Esophagus muscularis mucosa (tissue), 3 donors: ENCODE results near the gene ARL4C.

Experiments used
- POLR2A ChIP-seq: fragments of 450-650 bp; IDR thresholded peaks from one replicate; pipeline ENCODE4 v1.6.1; 2017; ENCODE audit warnings: antibody characterized with exemption, moderate library complexity, mild to moderate bottlenecking, low read depth
- TF ChIP-seq, protein P1 (sequence below), 3 experiments: fragments of 200-600 bp in 2 of 3; fragments of 450-650 bp in 1 of 3; sonication (generic) in 2 of 3; IDR thresholded peaks; one replicate each; pipeline ENCODE4 v1.5.1; 2017 to 2019; ENCODE audit warnings: antibody characterized with exemption in 3 of 3, mild to moderate bottlenecking in 2 of 3, moderate library complexity in 1 of 3

DNA sequence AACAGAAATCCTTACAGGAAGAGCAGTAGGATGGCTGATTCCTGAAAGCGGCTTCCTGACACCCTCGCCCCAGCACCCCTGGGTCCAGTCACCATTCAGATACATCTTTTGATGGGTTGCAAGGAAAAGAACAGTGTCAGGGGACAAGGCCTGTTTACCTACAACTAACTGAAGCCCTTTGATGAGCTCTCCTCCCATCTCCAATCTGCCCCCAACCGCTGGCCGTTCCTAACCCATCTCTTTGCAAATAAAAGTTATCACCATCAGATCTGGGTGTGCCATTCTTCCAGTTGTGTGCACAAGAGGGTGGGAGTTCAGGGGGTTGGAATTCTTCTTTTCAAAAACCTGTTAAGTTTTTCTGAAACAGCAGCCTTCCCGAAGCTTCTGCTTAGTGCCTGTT, 48.9 kb downstream of the ARL4C start:
- TF ChIP-seq, protein P1, sequence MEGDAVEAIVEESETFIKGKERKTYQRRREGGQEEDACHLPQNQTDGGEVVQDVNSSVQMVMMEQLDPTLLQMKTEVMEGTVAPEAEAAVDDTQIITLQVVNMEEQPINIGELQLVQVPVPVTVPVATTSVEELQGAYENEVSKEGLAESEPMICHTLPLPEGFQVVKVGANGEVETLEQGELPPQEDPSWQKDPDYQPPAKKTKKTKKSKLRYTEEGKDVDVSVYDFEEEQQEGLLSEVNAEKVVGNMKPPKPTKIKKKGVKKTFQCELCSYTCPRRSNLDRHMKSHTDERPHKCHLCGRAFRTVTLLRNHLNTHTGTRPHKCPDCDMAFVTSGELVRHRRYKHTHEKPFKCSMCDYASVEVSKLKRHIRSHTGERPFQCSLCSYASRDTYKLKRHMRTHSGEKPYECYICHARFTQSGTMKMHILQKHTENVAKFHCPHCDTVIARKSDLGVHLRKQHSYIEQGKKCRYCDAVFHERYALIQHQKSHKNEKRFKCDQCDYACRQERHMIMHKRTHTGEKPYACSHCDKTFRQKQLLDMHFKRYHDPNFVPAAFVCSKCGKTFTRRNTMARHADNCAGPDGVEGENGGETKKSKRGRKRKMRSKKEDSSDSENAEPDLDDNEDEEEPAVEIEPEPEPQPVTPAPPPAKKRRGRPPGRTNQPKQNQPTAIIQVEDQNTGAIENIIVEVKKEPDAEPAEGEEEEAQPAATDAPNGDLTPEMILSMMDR (IDR thresholded peaks at IDR 0.05), result no peak
- no peak for TF ChIP-seq POLR2A
